Spleen (tissue), 3 donors: ENCODE data around the gene SEMA5A.

ENCODE experiments used
- POLR2A ChIP-seq, 3 donors: fragments of 450-650 bp; IDR thresholded peaks; one replicate each; pipeline ENCODE4 v1.5.1; 2017; ENCODE audit warnings: antibody characterized with exemption in 3 of 3, mild to moderate bottlenecking in 1 of 3
- POLR2AphosphoS5 ChIP-seq, 3 donors: sonication (generic); formaldehyde crosslinking; IDR thresholded peaks; one replicate each; pipeline ENCODE4 v1.5.1; 2017; ENCODE audit warnings: antibody characterized with exemption in 3 of 3

GRCh38 chr5:9202636-9203035 lies 343.2 kb downstream of the SEMA5A start:
- TF ChIP-seq POLR2AphosphoS5 (IDR thresholded peaks at IDR 0.05) (no peak), POLR2A (IDR thresholded peaks at IDR 0.05) (no peak)
